Body of pancreas (tissue), 4 donors: ENCODE data around the gene SNAI3. TPM values are rescaled to one million over a fixed set of nuclear protein-coding genes. Genes with fewer than 3 reads are reported as not detected.

Experiments used
- ATAC-seq: fragments of 150-250 bp; one replicate; pipeline ENCODE4 v1.9.1; 2016
- DNase-seq, 4 donors: peaks; one replicate each; pipeline ENCODE4 v3.0.0-alpha.2; 2019
- H3K27ac ChIP-seq, 4 donors: fragments of 200-600 bp; sonication (generic); 1 replicate in 3 of 4; 2 replicates in 1 of 4; pipeline versions ENCODE4 v1.5.1 to v1.6.1; 2016 to 2019; ENCODE audit warnings: mild to moderate bottlenecking in 1 of 4, mixed read lengths in 1 of 4, moderate library complexity in 1 of 4
- H3K27me3 ChIP-seq, 2 donors: fragments of 200-600 bp; sonication (generic); one replicate each; pipeline ENCODE4 v1.6.0; 2016; ENCODE audit warnings: mild to moderate bottlenecking in 1 of 2
- H3K36me3 ChIP-seq, 2 donors: fragments of 200-600 bp; sonication (generic); replicated peaks in 1 of 2; 2 replicates each; pipeline ENCODE4 v1.5.1; 2016; ENCODE audit warnings: low read depth in 2 of 2; ENCODE audit not compliant: insufficient read depth in 1 of 2
- H3K4me1 ChIP-seq: fragments of 200-600 bp; sonication (generic); one replicate; pipeline ENCODE4 v1.6.0; 2016
- H3K4me3 ChIP-seq, 2 donors: fragments of 200-600 bp; sonication (generic); 1 replicate in 1 of 2; 2 replicates in 1 of 2; pipeline ENCODE4 v1.5.1; 2016 to 2019
- H3K9me3 ChIP-seq, 3 donors: fragments of 200-600 bp; sonication (generic); 1 replicate in 2 of 3; 2 replicates in 1 of 3; pipeline ENCODE4 v1.5.1; 2016
- CTCF ChIP-seq, 7 experiments: fragments of 450-650 bp in 4 of 7; fragments of 200-600 bp in 3 of 7; sonication (generic) in 3 of 7; IDR thresholded peaks; one replicate each; pipeline ENCODE4 v1.5.1; 2016 to 2019; ENCODE audit warnings: antibody characterized with exemption in 7 of 7
- POLR2A ChIP-seq, 3 donors: fragments of 450-650 bp; IDR thresholded peaks; one replicate each; pipeline ENCODE4 v1.6.1; 2016; ENCODE audit warnings: antibody characterized with exemption in 3 of 3, mild to moderate bottlenecking in 2 of 3
- WGBS, 2 donors: methylation state at CpG; one replicate each; pipeline ENCODE4 v1.1.5; 2017; 5-methylcytosine and 5-hydroxymethylcytosine counted together
- intact Hi-C: fragments of 100-400 bp; cut with DNase I; formaldehyde crosslinking; loops from one replicate; pipeline ENCODE4 v1.15.1; 2023
- total RNA-seq, 2 donors: library from RNA; depleted of rRNA; stranded (reverse); fragments of >200 nt; gene quantifications; one replicate each; pipeline ENCODE4 v1.1.0, GENCODE V29; 2016

The SNAI3 gene
- total RNA-seq, 2 donors from 2014 or later: 0.26 TPM; not detected in 1

GRCh38 chr16:88631384-88631783, 54.9 kb downstream of the SNAI3 start:
- H3K27me3 ChIP-seq: no peaks in the 10 kb centered on the region
- ATAC-seq: no peak
- no peaks in the 10 kb centered on the region for H3K9me3 ChIP-seq
- H3K27ac ChIP-seq: no peak overlapping the region
- H3K4me1 ChIP-seq: no peaks in the 10 kb centered on the region
- peaks cover 0 to 21% of the 10 kb centered on the region in 2 donors for H3K36me3 ChIP-seq
- 82 to 88% methylated on average over 16 of the region's 16 CpGs for WGBS, 2 donors
- H3K4me3 ChIP-seq: no peak overlapping the region
- no peak for TF ChIP-seq CTCF (IDR thresholded peaks at IDR 0.05)
- TF ChIP-seq POLR2A (IDR thresholded peaks at IDR 0.05): no peak
- no peak for DNase-seq
- intact Hi-C loops: no loop called here

GRCh38 chr16:88630941-88631340, 55.4 kb downstream of the SNAI3 start:
- no peak for ATAC-seq
- Histone ChIP-seq H3K27ac (no peak overlapping the region), H3K4me1 (no peaks in the 10 kb centered on the region), H3K27me3 (no peaks in the 10 kb centered on the region), H3K9me3 (no peaks in the 10 kb centered on the region), H3K4me3 (no peak overlapping the region), H3K36me3 (peaks cover 0 to 21% of the 10 kb centered on the region in 2 donors)
- no peak for TF ChIP-seq CTCF (IDR thresholded peaks at IDR 0.05)
- TF ChIP-seq POLR2A (IDR thresholded peaks at IDR 0.05): no peak
- WGBS, 2 donors: 92 to 96% methylated on average over 18 to 20 of the region's 23 CpGs
- no peak for DNase-seq
- intact Hi-C loops: no loop called here

- intact Hi-C loops: no loop called here
- ATAC-seq (no peak), DNase-seq (no peak)
- no peaks in the 10 kb centered on the region for H3K4me1 ChIP-seq
- no peak overlapping the region for H3K27ac ChIP-seq
- H3K9me3 ChIP-seq: no peaks in the 10 kb centered on the region
- H3K36me3 ChIP-seq: peaks cover 0 to 21% of the 10 kb centered on the region in 2 donors
- 90 to 91% methylated on average over 4 to 11 of the region's 12 CpGs for WGBS, 2 donors
- TF ChIP-seq POLR2A (IDR thresholded peaks at IDR 0.05) (no peak), CTCF (IDR thresholded peaks at IDR 0.05) (no peak)
- no peak overlapping the region for H3K4me3 ChIP-seq
- H3K27me3 ChIP-seq: no peaks in the 10 kb centered on the region
Measured at GRCh38 chr16:88630433-88630832, 55.9 kb downstream of the SNAI3 start.

- no peaks in the 10 kb centered on the region for H3K27me3 ChIP-seq
- ATAC-seq: no peak
- H3K36me3 ChIP-seq: peaks cover 0 to 25% of the 10 kb centered on the region in 2 donors
- WGBS, 2 donors: 80 to 85% methylated on average over 9 of the region's 9 CpGs
- H3K9me3 ChIP-seq: no peaks in the 10 kb centered on the region
- H3K27ac ChIP-seq: no peak overlapping the region
- DNase-seq: no peak
- no peaks in the 10 kb centered on the region for H3K4me1 ChIP-seq
- no peak for TF ChIP-seq POLR2A (IDR thresholded peaks at IDR 0.05)
- TF ChIP-seq CTCF (IDR thresholded peaks at IDR 0.05): no peak
- no peak overlapping the region for H3K4me3 ChIP-seq
- intact Hi-C loops: no loop called here
Measured at GRCh38 chr16:88629835-88630234, 56.5 kb downstream of the SNAI3 start.

- DNase-seq: no peak
- TF ChIP-seq POLR2A (IDR thresholded peaks at IDR 0.05) (no peak), CTCF (IDR thresholded peaks at IDR 0.05) (peak in 1 of 7 experiments; percentile 9)
- intact Hi-C loops: no loop called here
- Histone ChIP-seq H3K4me3 (no peak overlapping the region), H3K9me3 (no peaks in the 10 kb centered on the region), H3K36me3 (peaks cover 3 to 34% of the 10 kb centered on the region in 2 donors), H3K27ac (no peak overlapping the region), H3K4me1 (no peaks in the 10 kb centered on the region), H3K27me3 (no peaks in the 10 kb centered on the region)
- 72 to 74% methylated on average over 7 to 12 of the region's 12 CpGs for WGBS, 2 donors
- ATAC-seq: no peak
Measured at GRCh38 chr16:88628512-88628974, 57.8 kb downstream of the SNAI3 start.
